ENCODE results near the gene COL12A1. TPM values are rescaled to one million over a fixed set of nuclear protein-coding genes. Genes with fewer than 3 reads are reported as not detected.

Gene COL12A1
- total RNA-seq, 1 experiment from 2014 or later, result 0.96 TPM

DNA sequence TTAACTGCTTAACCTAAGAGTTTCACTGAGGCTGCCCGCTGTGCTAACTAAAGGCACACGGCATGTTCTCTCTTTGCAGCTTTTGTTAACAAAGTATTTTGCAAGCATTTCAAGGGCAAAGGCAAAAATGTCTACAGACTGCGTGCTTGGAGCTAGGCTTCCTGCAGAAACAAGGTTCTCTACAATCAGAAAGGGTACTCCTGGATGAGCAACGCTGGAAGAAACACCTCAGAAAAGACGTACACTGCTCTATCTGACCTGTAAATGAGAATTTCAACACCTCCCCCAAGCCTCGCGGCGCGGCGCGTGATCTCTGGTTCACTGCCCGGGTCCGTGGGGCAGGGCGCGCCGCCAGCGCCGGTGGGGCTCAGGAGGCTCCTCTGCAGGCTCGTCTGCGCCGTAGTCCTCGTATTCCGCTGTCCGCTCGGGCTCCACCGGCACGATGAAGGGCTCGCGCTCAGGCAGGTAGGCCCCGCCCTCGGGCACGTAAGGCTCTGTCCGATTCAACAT lies 120.9 kb downstream of the COL12A1 start:
- no peak overlapping the region for H2BK12ac ChIP-seq (ENCODE audit: insufficient read length, low read depth, low read length)
- H4K5ac ChIP-seq (ENCODE audit: insufficient read length, low read depth, low read length), result no peak overlapping the region
- no peak overlapping the region for H2AK5ac ChIP-seq (ENCODE audit: insufficient read length, low read length)
- no peak overlapping the region for H3K23ac ChIP-seq (ENCODE audit: insufficient read length, low read depth, low read length)
- no peak overlapping the region for H3K18ac ChIP-seq (ENCODE audit: insufficient read length, low read depth, low read length)
- DNase-seq, result peak; percentile 67
- WGBS (ENCODE audit: extremely low coverage, insufficient read length, low lambda C conversion rate), result no CpG with 5 or more reads among the region's 33 CpGs
- TF ChIP-seq, protein P1, sequence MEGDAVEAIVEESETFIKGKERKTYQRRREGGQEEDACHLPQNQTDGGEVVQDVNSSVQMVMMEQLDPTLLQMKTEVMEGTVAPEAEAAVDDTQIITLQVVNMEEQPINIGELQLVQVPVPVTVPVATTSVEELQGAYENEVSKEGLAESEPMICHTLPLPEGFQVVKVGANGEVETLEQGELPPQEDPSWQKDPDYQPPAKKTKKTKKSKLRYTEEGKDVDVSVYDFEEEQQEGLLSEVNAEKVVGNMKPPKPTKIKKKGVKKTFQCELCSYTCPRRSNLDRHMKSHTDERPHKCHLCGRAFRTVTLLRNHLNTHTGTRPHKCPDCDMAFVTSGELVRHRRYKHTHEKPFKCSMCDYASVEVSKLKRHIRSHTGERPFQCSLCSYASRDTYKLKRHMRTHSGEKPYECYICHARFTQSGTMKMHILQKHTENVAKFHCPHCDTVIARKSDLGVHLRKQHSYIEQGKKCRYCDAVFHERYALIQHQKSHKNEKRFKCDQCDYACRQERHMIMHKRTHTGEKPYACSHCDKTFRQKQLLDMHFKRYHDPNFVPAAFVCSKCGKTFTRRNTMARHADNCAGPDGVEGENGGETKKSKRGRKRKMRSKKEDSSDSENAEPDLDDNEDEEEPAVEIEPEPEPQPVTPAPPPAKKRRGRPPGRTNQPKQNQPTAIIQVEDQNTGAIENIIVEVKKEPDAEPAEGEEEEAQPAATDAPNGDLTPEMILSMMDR (conservative IDR thresholded peaks at IDR 0.05), result no peak
- Mint-ChIP-seq H3K27me3 (ENCODE audit: low read depth) (peaks cover 47% of the 10 kb centered on the region), H3K36me3 (ENCODE audit: insufficient read depth in 1 of 3, low read depth in 3 of 3) (peaks cover 0 to 1% (median 0%) of the 10 kb centered on the region in 3 experiments; a peak in 1 of 7 replicates), H3K4me1 (peaks cover 19 to 21% of the 10 kb centered on the region in 2 experiments), H3K27ac (no peak overlapping the region), H3K9me3 (no peaks in the 10 kb centered on the region; a peak in 1 of 5 replicates), H3K4me3 (peak overlapping the region; percentile 55 to 68)
- no peak overlapping the region for H3K4ac ChIP-seq (ENCODE audit: low read depth, low read length)
- no peak overlapping the region for H4K8ac ChIP-seq (replicated peaks; ENCODE audit: insufficient read length, low read depth, low read length)
- H3K27ac ChIP-seq (ENCODE audit: insufficient read length, low read depth, low read length), result no peak overlapping the region
- H3T11ph ChIP-seq (ENCODE audit: low read length), result no peak overlapping the region
- H3K9ac ChIP-seq (ENCODE audit: extremely low read depth, insufficient read length, low read length), result no peak overlapping the region
- H3K79me1 ChIP-seq (ENCODE audit: insufficient read depth, low read depth, low read length, poor library complexity, severe bottlenecking), result no peaks in the 10 kb centered on the region
- no peaks in the 10 kb centered on the region for H3K23me2 ChIP-seq (ENCODE audit: insufficient read length, low read depth, low read length, poor library complexity, severe bottlenecking)
- no peak overlapping the region for H2BK20ac ChIP-seq (ENCODE audit: low read depth, low read length, poor library complexity, severe bottlenecking)
- no peaks in the 10 kb centered on the region for H3K4me1 ChIP-seq (ENCODE audit: insufficient read depth, low read length)
- peak overlapping the region; percentile 26 for H3K4me2 ChIP-seq (ENCODE audit: insufficient read depth, insufficient read length, low read length)
- H3K27me3 ChIP-seq (ENCODE audit: insufficient read depth, low read length), result no peaks in the 10 kb centered on the region
- H2BK120ac ChIP-seq (ENCODE audit: low read depth, low read length, poor library complexity, severe bottlenecking), result no peak overlapping the region
- no peak overlapping the region for H2BK15ac ChIP-seq (ENCODE audit: low read depth, low read length)
- no peak overlapping the region for H3K14ac ChIP-seq (ENCODE audit: insufficient read depth, low read length)
- no peaks in the 10 kb centered on the region for H4K20me1 ChIP-seq (ENCODE audit: control insufficient read depth, insufficient read depth, insufficient read length)
- no peaks in the 10 kb centered on the region for H3K79me2 ChIP-seq (ENCODE audit: insufficient read depth, low read length)
- no peak overlapping the region for H4K91ac ChIP-seq (ENCODE audit: insufficient read length, low read depth, low read length)
- H3K56ac ChIP-seq (ENCODE audit: insufficient read length, low read depth, low read length), result no peak overlapping the region
- no peak overlapping the region for H2BK5ac ChIP-seq (ENCODE audit: insufficient read length, low read length)
- no peak overlapping the region for H2AFZ ChIP-seq (ENCODE audit: low read length)
- H3K9me3 ChIP-seq (ENCODE audit: control insufficient read depth, low read depth, low read length), result no peaks in the 10 kb centered on the region

All from H9 (cell line).